Mesothelial cell of epicardium (in vitro differentiated cells): ENCODE measurements around the gene ERGIC1. TPM values are rescaled to one million over a fixed set of nuclear protein-coding genes. Genes with fewer than 3 reads are reported as not detected.

Experiments used
- DNase-seq, 2 experiments: peaks; one replicate each; pipeline ENCODE4 v3.0.0; 2021; ENCODE audit warnings: low spot score in 2 of 2; ENCODE audit not compliant: unreplicated experiment in 2 of 2
- H3K27ac Mint-ChIP-seq: 2 replicates; pipeline ENCODE4 v1.8.0; 2021; ENCODE audit warnings: mixed read lengths
- H3K27me3 Mint-ChIP-seq: 2 replicates; pipeline ENCODE4 v1.8.0; 2021; ENCODE audit warnings: low read depth, mixed read lengths
- H3K36me3 Mint-ChIP-seq: 2 replicates; pipeline ENCODE4 v1.8.0; 2021; ENCODE audit warnings: mixed read lengths
- H3K4me1 Mint-ChIP-seq: 2 replicates; pipeline ENCODE4 v1.8.0; 2021; ENCODE audit warnings: mixed read lengths
- H3K4me3 Mint-ChIP-seq: 2 replicates; pipeline ENCODE4 v1.8.0; 2021; ENCODE audit warnings: mild to moderate bottlenecking, moderate library complexity, mixed read lengths
- H3K9me3 Mint-ChIP-seq: 2 replicates; pipeline ENCODE4 v1.8.0; 2021; ENCODE audit warnings: mixed read lengths
- total RNA-seq: library from RNA; stranded (reverse); gene quantifications from 3 replicates; pipeline ENCODE4 v1.2.1, GENCODE V29; 2021
- TF ChIP-seq, protein P1 (sequence below): fragments of 200-600 bp; sonication (generic); IDR thresholded peaks from one replicate; pipeline ENCODE4 v1.5.0; 2021; ENCODE audit warnings: antibody characterized with exemption; ENCODE audit not compliant: unreplicated experiment

Gene ERGIC1
- total RNA-seq, 1 donor from 2014 or later = 107 TPM

DNA sequence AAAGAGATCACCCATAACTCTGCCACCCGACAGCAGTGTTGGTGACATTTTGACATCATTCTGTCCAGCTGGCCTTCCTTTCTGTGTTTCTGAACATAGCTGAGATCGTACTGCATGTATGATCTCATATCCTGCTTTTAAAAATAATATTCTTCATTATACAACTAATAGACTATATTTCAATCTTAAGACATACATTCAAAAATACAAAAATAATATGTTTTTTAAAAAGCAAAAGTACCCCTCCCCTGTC, 77.5 kb downstream of the ERGIC1 start:
- H3K9me3 Mint-ChIP-seq = no peaks in the 10 kb centered on the region
- DNase-seq = no peak
- no peak overlapping the region for H3K4me3 Mint-ChIP-seq
- peak overlapping the region; percentile 81 for H3K27ac Mint-ChIP-seq
- H3K4me1 Mint-ChIP-seq = peaks cover 27% of the 10 kb centered on the region
- peaks cover 8% of the 10 kb centered on the region for H3K36me3 Mint-ChIP-seq
- TF ChIP-seq, protein P1, sequence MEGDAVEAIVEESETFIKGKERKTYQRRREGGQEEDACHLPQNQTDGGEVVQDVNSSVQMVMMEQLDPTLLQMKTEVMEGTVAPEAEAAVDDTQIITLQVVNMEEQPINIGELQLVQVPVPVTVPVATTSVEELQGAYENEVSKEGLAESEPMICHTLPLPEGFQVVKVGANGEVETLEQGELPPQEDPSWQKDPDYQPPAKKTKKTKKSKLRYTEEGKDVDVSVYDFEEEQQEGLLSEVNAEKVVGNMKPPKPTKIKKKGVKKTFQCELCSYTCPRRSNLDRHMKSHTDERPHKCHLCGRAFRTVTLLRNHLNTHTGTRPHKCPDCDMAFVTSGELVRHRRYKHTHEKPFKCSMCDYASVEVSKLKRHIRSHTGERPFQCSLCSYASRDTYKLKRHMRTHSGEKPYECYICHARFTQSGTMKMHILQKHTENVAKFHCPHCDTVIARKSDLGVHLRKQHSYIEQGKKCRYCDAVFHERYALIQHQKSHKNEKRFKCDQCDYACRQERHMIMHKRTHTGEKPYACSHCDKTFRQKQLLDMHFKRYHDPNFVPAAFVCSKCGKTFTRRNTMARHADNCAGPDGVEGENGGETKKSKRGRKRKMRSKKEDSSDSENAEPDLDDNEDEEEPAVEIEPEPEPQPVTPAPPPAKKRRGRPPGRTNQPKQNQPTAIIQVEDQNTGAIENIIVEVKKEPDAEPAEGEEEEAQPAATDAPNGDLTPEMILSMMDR = no peak
- H3K27me3 Mint-ChIP-seq = no peaks in the 10 kb centered on the region

DNA sequence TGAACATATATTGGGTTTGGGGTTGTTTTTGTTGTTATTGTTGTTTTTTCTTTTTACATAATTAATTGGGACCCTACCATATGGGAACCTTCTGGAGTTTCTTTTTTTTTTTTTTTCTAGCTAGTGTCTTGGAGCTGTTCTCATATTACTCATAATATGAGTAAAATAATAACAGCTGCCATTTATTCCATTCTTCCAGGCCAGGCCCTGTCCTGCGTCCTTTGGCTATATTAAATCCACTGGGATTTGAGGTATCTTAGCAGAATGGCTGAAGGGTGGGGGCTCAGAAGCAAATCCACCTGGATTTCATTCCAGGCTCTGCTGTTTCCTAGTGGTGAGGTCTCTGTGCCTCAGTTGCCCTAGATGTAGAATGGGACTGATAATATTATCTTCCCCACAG, 77.9 kb downstream of the ERGIC1 start:
- H3K27ac Mint-ChIP-seq = no peak overlapping the region
- no peak overlapping the region for H3K4me3 Mint-ChIP-seq
- H3K36me3 Mint-ChIP-seq = peaks cover 11% of the 10 kb centered on the region
- no peak for DNase-seq
- TF ChIP-seq, protein P1 = no peak
- H3K27me3 Mint-ChIP-seq = no peaks in the 10 kb centered on the region
- H3K9me3 Mint-ChIP-seq = no peaks in the 10 kb centered on the region
- H3K4me1 Mint-ChIP-seq = peaks cover 24% of the 10 kb centered on the region

DNA sequence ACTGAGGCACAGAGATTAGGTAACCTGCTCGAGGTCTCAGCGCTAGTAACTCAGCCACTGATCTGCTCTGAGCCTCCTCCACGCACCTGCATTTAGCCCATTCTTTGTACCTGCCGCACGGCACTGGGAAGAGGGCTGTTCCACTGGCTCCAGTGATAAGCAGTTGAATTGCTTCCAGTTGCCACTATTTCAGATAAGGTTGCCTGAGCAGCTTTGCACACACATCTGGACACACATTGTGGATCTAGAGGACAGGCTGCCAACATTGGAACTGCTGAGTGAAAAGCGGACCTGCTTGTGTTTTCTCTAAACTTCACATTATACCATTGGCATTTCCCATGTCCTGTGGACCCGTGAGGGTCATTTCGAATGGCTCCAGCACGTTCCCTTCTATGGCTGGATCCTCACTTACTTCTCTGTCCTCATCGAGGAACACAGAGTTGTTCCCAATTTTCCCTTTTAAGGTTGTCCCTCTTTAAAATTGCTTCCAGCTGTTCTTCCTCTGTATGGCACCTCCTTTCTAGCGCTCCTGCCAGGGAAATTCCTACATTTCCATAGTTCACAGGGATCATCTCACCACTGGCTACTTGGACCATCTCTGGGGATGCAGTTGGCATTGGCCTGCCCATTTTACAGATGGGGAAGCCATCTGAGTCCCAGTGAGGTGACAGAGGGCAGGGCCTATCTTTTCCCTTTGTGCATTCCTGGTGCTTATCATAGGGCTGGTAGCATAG, 79.2 kb downstream of the ERGIC1 start:
- TF ChIP-seq, protein P1 = no peak
- Mint-ChIP-seq H3K4me1 (peaks cover 22% of the 10 kb centered on the region), H3K27me3 (no peaks in the 10 kb centered on the region), H3K36me3 (peaks cover 16% of the 10 kb centered on the region), H3K4me3 (no peak overlapping the region), H3K9me3 (no peaks in the 10 kb centered on the region), H3K27ac (no peak overlapping the region)
- DNase-seq = no peak

DNA sequence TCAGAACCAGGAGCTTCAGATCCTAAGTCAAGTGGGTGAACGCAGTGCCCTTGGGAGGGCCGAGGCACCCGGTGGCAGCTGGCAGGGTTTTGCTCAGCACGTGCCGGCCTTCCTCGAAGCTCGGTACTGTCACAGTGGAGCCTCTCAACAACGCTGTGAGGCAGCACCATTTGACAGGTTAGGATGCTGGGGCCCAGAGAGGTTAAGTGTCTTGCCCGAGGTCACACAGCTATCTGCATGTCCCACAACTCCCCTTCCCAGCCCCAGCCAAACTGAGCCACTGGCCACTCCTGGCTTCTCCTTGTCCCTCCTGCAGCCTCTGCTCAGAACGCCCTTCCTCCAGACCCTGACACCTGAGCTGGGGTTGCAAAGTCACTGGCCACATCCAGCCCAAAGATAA, 81.5 kb downstream of the ERGIC1 start:
- no peaks in the 10 kb centered on the region for H3K9me3 Mint-ChIP-seq
- no peaks in the 10 kb centered on the region for H3K27me3 Mint-ChIP-seq
- peaks cover 18% of the 10 kb centered on the region for H3K36me3 Mint-ChIP-seq
- TF ChIP-seq, protein P1 = no peak
- DNase-seq = no peak
- H3K4me1 Mint-ChIP-seq = peaks cover 20% of the 10 kb centered on the region
- no peak overlapping the region for H3K4me3 Mint-ChIP-seq
- no peak overlapping the region for H3K27ac Mint-ChIP-seq

DNA sequence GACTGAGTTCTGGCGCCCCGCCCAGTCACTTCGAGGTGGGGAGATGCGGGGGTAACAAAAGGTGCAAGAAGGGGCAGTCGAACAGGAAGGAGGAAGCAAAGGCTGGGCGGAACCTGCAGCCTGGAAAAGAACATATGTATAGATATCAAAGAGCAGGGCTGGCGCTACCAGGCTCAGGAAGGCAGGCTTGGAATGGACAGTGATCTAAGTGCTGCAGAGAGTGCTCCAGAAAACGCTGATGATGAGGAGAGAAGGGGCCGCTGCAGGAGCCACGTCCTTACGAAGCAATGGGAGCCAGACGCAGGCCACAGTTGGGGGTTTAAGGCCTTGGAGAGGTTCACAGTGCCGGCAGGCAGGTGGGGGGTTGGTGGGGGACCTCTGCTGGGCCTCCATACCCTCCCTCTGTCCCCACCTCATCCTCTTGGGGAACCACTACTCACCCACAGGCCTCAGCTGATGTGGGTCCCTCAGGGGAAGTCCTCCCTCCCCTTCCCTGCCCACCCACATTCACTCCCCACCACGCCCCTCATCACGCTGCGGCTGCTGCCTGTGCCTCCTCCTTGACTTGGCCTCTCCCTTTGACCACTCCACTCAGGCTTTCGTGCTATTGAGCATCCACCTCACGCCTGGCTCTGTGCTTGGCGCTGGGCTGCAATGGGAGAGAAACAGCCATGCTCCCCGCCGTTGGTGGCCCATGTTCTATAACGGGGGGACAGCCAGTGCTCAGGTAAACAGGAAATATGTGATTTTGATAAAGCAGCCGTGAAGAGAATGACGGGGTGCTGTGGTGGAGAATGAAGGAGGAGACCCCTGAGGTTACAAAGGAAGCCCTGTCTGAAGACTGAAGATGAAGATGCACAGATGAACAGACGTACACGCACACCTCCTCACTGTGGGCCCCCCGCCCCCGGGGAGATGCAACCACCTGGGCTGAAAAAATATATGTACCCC, 84.6 kb downstream of the ERGIC1 start:
- no peaks in the 10 kb centered on the region for H3K27me3 Mint-ChIP-seq
- H3K9me3 Mint-ChIP-seq = no peaks in the 10 kb centered on the region
- peaks cover 17% of the 10 kb centered on the region for H3K4me1 Mint-ChIP-seq

More for the DNA sequence above, 84.6 kb downstream of the ERGIC1 start:
- H3K36me3 Mint-ChIP-seq = peaks cover 19% of the 10 kb centered on the region
- TF ChIP-seq, protein P1 = no peak
- no peak for DNase-seq
- H3K4me3 Mint-ChIP-seq = no peak overlapping the region
- H3K27ac Mint-ChIP-seq = peak overlapping the region; percentile 85
